Measurements from ENCODE around the gene PTPRB.

Gene PTPRB

DNA sequence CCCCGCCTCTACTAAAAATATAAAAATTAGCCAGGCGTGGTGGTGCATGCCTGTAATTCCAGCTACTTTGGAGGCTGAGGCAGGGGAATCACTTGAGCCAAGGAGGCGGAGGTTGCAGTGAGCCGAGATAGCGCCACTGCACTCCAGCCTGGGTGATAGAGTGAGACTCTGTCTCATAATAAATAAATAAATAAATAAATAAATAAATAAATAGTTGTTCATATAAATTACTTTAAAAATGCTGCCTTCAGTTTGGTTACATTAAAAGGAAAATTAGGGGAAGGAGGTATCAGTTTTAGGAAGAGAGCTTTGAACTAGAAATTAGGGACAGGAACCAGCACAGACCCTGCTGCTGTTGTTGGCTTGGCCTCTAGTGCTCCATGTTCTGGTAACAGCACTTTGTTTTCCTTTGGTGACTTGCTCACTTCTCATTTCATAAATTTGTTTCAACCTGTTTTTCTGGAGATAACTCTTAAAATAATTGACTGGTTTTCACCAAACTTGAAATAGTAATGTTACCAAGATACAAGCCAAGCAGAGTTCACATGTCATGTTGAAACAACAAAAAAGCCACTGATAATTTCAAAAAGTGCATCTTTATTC is 22.9 kb upstream of the PTPRB start:
- no peak overlapping the region for H3K4me3 ChIP-seq (replicated peaks; ENCODE audit: low read depth, low read length)
- TF ChIP-seq, protein P1, sequence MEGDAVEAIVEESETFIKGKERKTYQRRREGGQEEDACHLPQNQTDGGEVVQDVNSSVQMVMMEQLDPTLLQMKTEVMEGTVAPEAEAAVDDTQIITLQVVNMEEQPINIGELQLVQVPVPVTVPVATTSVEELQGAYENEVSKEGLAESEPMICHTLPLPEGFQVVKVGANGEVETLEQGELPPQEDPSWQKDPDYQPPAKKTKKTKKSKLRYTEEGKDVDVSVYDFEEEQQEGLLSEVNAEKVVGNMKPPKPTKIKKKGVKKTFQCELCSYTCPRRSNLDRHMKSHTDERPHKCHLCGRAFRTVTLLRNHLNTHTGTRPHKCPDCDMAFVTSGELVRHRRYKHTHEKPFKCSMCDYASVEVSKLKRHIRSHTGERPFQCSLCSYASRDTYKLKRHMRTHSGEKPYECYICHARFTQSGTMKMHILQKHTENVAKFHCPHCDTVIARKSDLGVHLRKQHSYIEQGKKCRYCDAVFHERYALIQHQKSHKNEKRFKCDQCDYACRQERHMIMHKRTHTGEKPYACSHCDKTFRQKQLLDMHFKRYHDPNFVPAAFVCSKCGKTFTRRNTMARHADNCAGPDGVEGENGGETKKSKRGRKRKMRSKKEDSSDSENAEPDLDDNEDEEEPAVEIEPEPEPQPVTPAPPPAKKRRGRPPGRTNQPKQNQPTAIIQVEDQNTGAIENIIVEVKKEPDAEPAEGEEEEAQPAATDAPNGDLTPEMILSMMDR (IDR thresholded peaks at IDR 0.05; ENCODE audit: low read length, missing control alignments): no peak
- DNase-seq (ENCODE audit: low read depth): no peak

DNA sequence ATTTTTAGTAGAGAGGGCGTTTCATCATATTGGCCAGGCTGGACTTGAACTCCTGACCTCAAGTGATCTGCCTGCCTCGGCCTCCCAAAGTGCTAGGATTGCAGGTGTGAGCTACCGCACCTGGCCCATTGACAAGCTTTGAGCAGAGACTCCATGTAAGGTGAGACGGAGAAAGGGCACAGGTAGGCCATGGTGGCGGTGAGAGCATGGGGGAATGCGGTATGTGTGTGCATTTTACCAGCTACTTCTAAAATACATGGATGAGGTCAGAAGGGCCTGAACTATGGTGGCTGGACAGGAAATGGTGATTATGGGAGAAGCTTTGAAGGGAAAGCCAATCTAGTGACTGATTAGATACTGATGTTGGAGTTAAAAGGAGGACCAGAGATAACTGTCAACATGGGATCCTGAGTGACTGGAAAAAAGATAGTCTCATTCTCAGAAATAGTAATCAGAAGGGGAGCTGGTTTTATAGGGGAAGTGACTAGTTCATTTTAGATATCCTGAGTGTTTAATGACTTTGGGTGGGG is 21.9 kb upstream of the PTPRB start:
- TF ChIP-seq, protein P1 (IDR thresholded peaks at IDR 0.05; ENCODE audit: low read length, missing control alignments): no peak
- no peak overlapping the region for H3K4me3 ChIP-seq (replicated peaks; ENCODE audit: low read depth, low read length)
- no peak for DNase-seq (ENCODE audit: low read depth)

DNA sequence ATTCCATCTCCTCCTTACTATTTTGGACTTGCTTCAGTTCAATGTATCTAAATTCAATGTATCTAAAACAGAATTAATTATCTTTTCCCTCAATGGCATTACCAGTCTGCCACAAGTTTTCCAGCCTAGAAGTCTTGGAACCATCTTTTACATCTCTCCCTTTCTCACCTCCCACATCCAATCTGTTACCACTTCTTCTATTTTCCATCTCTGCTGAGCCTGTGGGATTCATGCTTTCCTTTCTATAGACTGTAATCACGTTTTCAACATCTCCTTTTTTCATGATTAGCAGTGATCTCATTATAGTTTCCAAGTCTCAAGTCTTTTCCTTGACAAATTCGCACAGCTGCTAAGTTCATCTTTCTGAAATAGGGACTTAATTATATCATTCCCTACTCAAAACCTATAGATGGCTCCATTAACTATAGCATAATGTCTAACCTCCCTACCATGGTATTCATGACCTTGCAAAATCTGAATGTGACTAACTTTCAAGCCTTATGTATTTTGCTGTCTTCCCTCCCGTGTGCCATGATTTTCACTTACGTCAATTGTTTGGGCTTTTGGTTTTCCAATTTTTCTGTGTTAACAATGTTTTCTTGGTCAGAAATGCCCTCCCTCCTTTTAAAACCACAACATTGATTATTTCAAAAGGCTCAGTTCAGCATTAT is 20.5 kb upstream of the PTPRB start:
- TF ChIP-seq, protein P1 (IDR thresholded peaks at IDR 0.05; ENCODE audit: low read length, missing control alignments): no peak
- no peak overlapping the region for H3K4me3 ChIP-seq (replicated peaks; ENCODE audit: low read depth, low read length)
- no peak for DNase-seq (ENCODE audit: low read depth)

DNA sequence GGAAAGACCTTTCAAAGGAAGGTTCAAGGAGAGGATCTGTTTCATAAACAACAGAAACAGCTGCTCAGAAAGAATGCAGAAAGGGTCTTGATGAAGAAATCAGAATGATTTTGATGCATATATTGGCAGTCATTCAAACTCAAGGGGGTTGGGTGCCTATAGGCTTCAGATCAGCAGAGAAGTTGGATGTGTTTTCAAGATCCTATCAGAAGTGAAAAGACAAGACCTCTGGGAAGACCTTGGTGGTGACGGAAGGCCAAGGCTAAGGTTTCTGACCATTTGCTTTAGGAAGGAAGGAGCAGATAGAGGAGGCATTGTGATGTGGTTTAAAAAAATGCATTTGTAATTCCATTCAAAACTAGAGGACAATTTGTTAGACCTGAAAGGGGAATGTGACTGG is 15.2 kb upstream of the PTPRB start:
- TF ChIP-seq, protein P1 (IDR thresholded peaks at IDR 0.05; ENCODE audit: low read length, missing control alignments): no peak
- H3K4me3 ChIP-seq (replicated peaks; ENCODE audit: low read depth, low read length): no peak overlapping the region
- peak; percentile 56 for DNase-seq (ENCODE audit: low read depth)

DNA sequence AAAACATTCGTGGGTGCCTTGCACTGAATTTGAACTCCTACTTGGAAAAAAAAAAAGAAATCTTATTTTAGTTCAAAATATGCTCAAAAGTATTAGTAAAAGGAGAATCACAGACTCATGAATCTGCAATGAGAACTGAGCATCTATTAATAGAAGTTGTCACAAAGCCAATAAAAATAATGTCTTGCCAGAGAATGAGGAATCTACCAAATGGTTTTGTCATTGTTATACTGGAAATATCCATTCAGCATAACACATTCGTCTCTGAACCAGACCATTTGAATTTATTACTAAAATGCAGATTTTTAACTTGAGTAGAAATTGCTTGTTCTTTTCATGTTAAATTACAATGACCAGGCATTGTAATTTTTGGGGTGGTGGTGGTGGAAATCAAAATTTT is 11.6 kb upstream of the PTPRB start:
- TF ChIP-seq, protein P1 (IDR thresholded peaks at IDR 0.05; ENCODE audit: low read length, missing control alignments): no peak
- peak; percentile 82 for DNase-seq (ENCODE audit: low read depth)
- no peak overlapping the region for H3K4me3 ChIP-seq (replicated peaks; ENCODE audit: low read depth, low read length)

- TF ChIP-seq, protein P1 (IDR thresholded peaks at IDR 0.05; ENCODE audit: low read length, missing control alignments): no peak
- no peak overlapping the region for H3K4me3 ChIP-seq (replicated peaks; ENCODE audit: low read depth, low read length)
- peak; percentile 52 for DNase-seq (ENCODE audit: low read depth)
Measured at GRCh38 chr12:70648191-70648590, 11.0 kb upstream of the PTPRB start.
